HG02678 (cell line): ENCODE measurements around the gene CHST1.

ENCODE experiments used
- ATAC-seq: cut with Tn5 transposase; IDR thresholded peaks from one replicate; pipeline ENCODE4 v1.9.1; 2021; ENCODE audit warnings: mild to moderate bottlenecking, moderate library complexity; ENCODE audit not compliant: unreplicated experiment

CHST1 gene

GRCh38 chr11:45647329-45647728 lies 18.1 kb downstream of the CHST1 start:
- no peak for ATAC-seq

- no peak for ATAC-seq
These were observed 19.0 kb downstream of the CHST1 start for GRCh38 chr11:45646275-45646927.

- ATAC-seq = no peak
These were observed 20.2 kb downstream of the CHST1 start for GRCh38 chr11:45644981-45645889.

GRCh38 chr11:45643598-45644260 lies 21.7 kb downstream of the CHST1 start:
- no peak for ATAC-seq

- no peak for ATAC-seq
These were observed 23.5 kb downstream of the CHST1 start for GRCh38 chr11:45641961-45642360.

GRCh38 chr11:45638051-45638450 lies 27.4 kb downstream of the CHST1 start:
- ATAC-seq = no peak

- no peak for ATAC-seq
These were observed 29.5 kb downstream of the CHST1 start for GRCh38 chr11:45635907-45636306.

GRCh38 chr11:45625611-45626010 lies 39.8 kb downstream of the CHST1 start:
- no peak for ATAC-seq

GRCh38 chr11:45624095-45624494 lies 41.3 kb downstream of the CHST1 start:
- no peak for ATAC-seq

GRCh38 chr11:45622861-45623260 lies 42.6 kb downstream of the CHST1 start:
- no peak for ATAC-seq

- no peak for ATAC-seq
These were observed 43.1 kb downstream of the CHST1 start for GRCh38 chr11:45622283-45622682.

- ATAC-seq = no peak
These were observed 43.8 kb downstream of the CHST1 start for GRCh38 chr11:45621588-45621987.

- ATAC-seq = no peak
These were observed 45.2 kb downstream of the CHST1 start for GRCh38 chr11:45620243-45620642.

GRCh38 chr11:45618897-45619296 lies 46.5 kb downstream of the CHST1 start:
- ATAC-seq = no peak

- no peak for ATAC-seq
These were observed 47.4 kb downstream of the CHST1 start for GRCh38 chr11:45617871-45618601.

- no peak for ATAC-seq
These were observed 48.4 kb downstream of the CHST1 start for GRCh38 chr11:45616802-45617549.

GRCh38 chr11:45615182-45615792 lies 50.1 kb downstream of the CHST1 start:
- ATAC-seq = no peak

- ATAC-seq = no peak
These were observed 51.1 kb downstream of the CHST1 start for GRCh38 chr11:45614196-45614828.

- no peak for ATAC-seq
These were observed 54.8 kb downstream of the CHST1 start for GRCh38 chr11:45610627-45611026.
